H54 (cell line): ENCODE data around the gene NDN.

ENCODE experiments used
- DNase-seq: peaks from one replicate; pipeline ENCODE4 v3.0.0; 2011; ENCODE audit warnings: low spot score, mixed read lengths; ENCODE audit not compliant: insufficient read length
- FAIRE-seq: peaks from 3 replicates; lab custom pipeline; 2011; peaks lifted over from hg19 to GRCh38; lab: Jason Lieb, UNC
- POLR2A ChIP-seq: IDR thresholded peaks from 2 replicates; pipeline ENCODE4 v1.6.1; 2011; ENCODE audit warnings: low read depth, mild to moderate bottlenecking, low read length

NDN gene

GRCh38 chr15:23647421-23648370, 39.4 kb downstream of the NDN start, which contains the start of gene MAGEL2:
TSS of gene MAGEL2 (minus strand) at chr15:23647867. CDS start at chr15:23647742, 125 bp downstream.
- no peak for TF ChIP-seq POLR2A
- DNase-seq: no peak
- FAIRE-seq: no peak

GRCh38 chr15:23647001-23647295, 40.2 kb downstream of the NDN start:
- no peak for DNase-seq
- TF ChIP-seq POLR2A: no peak
- FAIRE-seq: no peak

GRCh38 chr15:23646165-23647000, 40.7 kb downstream of the NDN start:
- TF ChIP-seq POLR2A: no peak
- FAIRE-seq: no peak
- no peak for DNase-seq

GRCh38 chr15:23645371-23646164, 41.5 kb downstream of the NDN start:
- DNase-seq (no peak), FAIRE-seq (no peak)
- no peak for TF ChIP-seq POLR2A

GRCh38 chr15:23644829-23645228, 42.3 kb downstream of the NDN start:
- DNase-seq (no peak), FAIRE-seq (no peak)
- no peak for TF ChIP-seq POLR2A

- TF ChIP-seq POLR2A: no peak
- FAIRE-seq (peak; percentile 74), DNase-seq (peak; percentile 72)
Measured at GRCh38 chr15:23642413-23643044, 44.6 kb downstream of the NDN start.
